ENCODE measurements around the gene COIL. TPM values are rescaled to one million over a fixed set of nuclear protein-coding genes. Genes with fewer than 3 reads are reported as not detected.

The COIL gene
- total and polyA plus RNA-seq, 2 of the 13 experiments (the other 11 are each of a cell fraction or from before 2014, with no cell fraction given): 8.1 to 29.4 TPM

- TF ChIP-seq PRDM15 (CRISPR knock-in tag; IDR thresholded peaks at IDR 0.05): no peak
- no peak for TF ChIP-seq NONO (IDR thresholded peaks at IDR 0.05)
- TF ChIP-seq NONO (CRISPR knock-in tag; conservative IDR thresholded peaks at IDR 0.05): peak; percentile 57
- TF ChIP-seq THAP8 (CRISPR knock-in tag; IDR thresholded peaks at IDR 0.05; ENCODE audit: borderline replicate concordance): no peak
- 0 out of 2 replicates have a peak, but pooled peaks have one; percentile 40 for TF ChIP-seq KLF11 (CRISPR knock-in tag; IDR thresholded peaks at IDR 0.05)
- TF ChIP-seq, protein P1, sequence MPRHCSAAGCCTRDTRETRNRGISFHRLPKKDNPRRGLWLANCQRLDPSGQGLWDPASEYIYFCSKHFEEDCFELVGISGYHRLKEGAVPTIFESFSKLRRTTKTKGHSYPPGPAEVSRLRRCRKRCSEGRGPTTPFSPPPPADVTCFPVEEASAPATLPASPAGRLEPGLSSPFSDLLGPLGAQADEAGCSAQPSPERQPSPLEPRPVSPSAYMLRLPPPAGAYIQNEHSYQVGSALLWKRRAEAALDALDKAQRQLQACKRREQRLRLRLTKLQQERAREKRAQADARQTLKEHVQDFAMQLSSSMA (CRISPR knock-in tag; IDR thresholded peaks at IDR 0.05): peak; percentile 58; the same call in 1 of the 2 replicates
- no peak for TF ChIP-seq MAZ (IDR thresholded peaks at IDR 0.05; ENCODE audit: borderline replicate concordance, low read depth, low read length)
- TF ChIP-seq MAZ (CRISPR knock-in tag; IDR thresholded peaks at IDR 0.05; ENCODE audit: low read depth): no peak
- TF ChIP-seq ZBTB7A (CRISPR knock-in tag; IDR thresholded peaks at IDR 0.05): no peak
- TF ChIP-seq RFXANK (CRISPR knock-in tag; IDR thresholded peaks at IDR 0.05): no peak
- no peak for TF ChIP-seq ZNF660 (CRISPR knock-in tag; IDR thresholded peaks at IDR 0.05; ENCODE audit: borderline replicate concordance, low read depth)
- TF ChIP-seq AKAP8 (CRISPR knock-in tag; IDR thresholded peaks at IDR 0.05): peak; percentile 61; the same call in 1 of the 2 replicates
- no peak for TF ChIP-seq RFXAP (CRISPR knock-in tag; IDR thresholded peaks at IDR 0.05; ENCODE audit: borderline replicate concordance)
- no peak for TF ChIP-seq KIAA2018 (CRISPR knock-in tag; IDR thresholded peaks at IDR 0.05; ENCODE audit: borderline replicate concordance)
- TF ChIP-seq ZNF569 (CRISPR knock-in tag; IDR thresholded peaks at IDR 0.05; ENCODE audit: borderline replicate concordance): no peak
These were observed 50.9 kb downstream of the COIL start (continued) for GRCh38 chr17:56909742-56910508.
